ENCODE measurements around the gene TSPAN2. TPM values are rescaled to one million over a fixed set of nuclear protein-coding genes. Genes with fewer than 3 reads are reported as not detected.

The TSPAN2 gene
- total and polyA plus RNA-seq, 2 experiments from 2014 or later, result 2.8 to 4.1 TPM

- no peak for TF ChIP-seq CTCF (IDR thresholded peaks at IDR 0.05; ENCODE audit: poor library complexity)
- no peak for TF ChIP-seq EZH2phosphoT487 (IDR thresholded peaks at IDR 0.05; ENCODE audit: low read depth, severe bottlenecking, unreplicated experiment)
- no peak for TF ChIP-seq EZH2 (IDR thresholded peaks at IDR 0.05; ENCODE audit: borderline replicate concordance)
- Histone ChIP-seq H3K9me3 (ENCODE audit: low read depth) (no peaks in the 10 kb centered on the region), H4K20me1 (ENCODE audit: insufficient read depth, poor library complexity, severe bottlenecking) (no peaks in the 10 kb centered on the region), H3K36me3 (replicated peaks; ENCODE audit: insufficient read depth, low read depth) (no peaks in the 10 kb centered on the region), H3K4me3 (no peak overlapping the region), H3K4me1 (ENCODE audit: insufficient read depth) (peaks cover 6% of the 10 kb centered on the region), H3K4me2 (no peak overlapping the region), H2AFZ (no peak overlapping the region), H3K9me2 (replicated peaks; ENCODE audit: insufficient read depth) (no peaks in the 10 kb centered on the region), H3K27ac (peak overlapping the region; percentile 24), H3K27me3 (no peaks in the 10 kb centered on the region), H3K79me2 (no peaks in the 10 kb centered on the region)
- WGBS (ENCODE audit: low lambda C conversion rate, missing lambda C conversion rate), result 89% methylated on average over 5 of the region's 5 CpGs
- DNase-seq (ENCODE audit: low spot score), result peak; percentile 54
Measured at GRCh38 chr1:115107516-115108260, 18.4 kb upstream of the TSPAN2 start.

- TF ChIP-seq CTCF (IDR thresholded peaks at IDR 0.05; ENCODE audit: poor library complexity), result no peak
- TF ChIP-seq EZH2 (IDR thresholded peaks at IDR 0.05; ENCODE audit: borderline replicate concordance), result no peak
- TF ChIP-seq EZH2phosphoT487 (IDR thresholded peaks at IDR 0.05; ENCODE audit: low read depth, severe bottlenecking, unreplicated experiment), result no peak
- Histone ChIP-seq H3K27ac (no peak overlapping the region), H3K27me3 (no peaks in the 10 kb centered on the region), H3K4me2 (no peak overlapping the region), H3K4me3 (no peak overlapping the region), H3K79me2 (no peaks in the 10 kb centered on the region), H4K20me1 (ENCODE audit: insufficient read depth, poor library complexity, severe bottlenecking) (no peaks in the 10 kb centered on the region), H3K36me3 (replicated peaks; ENCODE audit: insufficient read depth, low read depth) (no peaks in the 10 kb centered on the region), H2AFZ (no peak overlapping the region), H3K4me1 (ENCODE audit: insufficient read depth) (peaks cover 6% of the 10 kb centered on the region), H3K9me3 (ENCODE audit: low read depth) (no peaks in the 10 kb centered on the region), H3K9me2 (replicated peaks; ENCODE audit: insufficient read depth) (no peaks in the 10 kb centered on the region)
- 84% methylated on average over 3 of the region's 3 CpGs for WGBS (ENCODE audit: low lambda C conversion rate, missing lambda C conversion rate)
- DNase-seq (ENCODE audit: low spot score), result no peak
Measured at GRCh38 chr1:115105831-115106230, 16.5 kb upstream of the TSPAN2 start.

GRCh38 chr1:115099693-115100050 lies 10.4 kb upstream of the TSPAN2 start:
- TF ChIP-seq EZH2phosphoT487 (IDR thresholded peaks at IDR 0.05; ENCODE audit: low read depth, severe bottlenecking, unreplicated experiment) (no peak), CTCF (IDR thresholded peaks at IDR 0.05; ENCODE audit: poor library complexity) (no peak), EZH2 (IDR thresholded peaks at IDR 0.05; ENCODE audit: borderline replicate concordance) (no peak)
- no peaks in the 10 kb centered on the region for H3K9me2 ChIP-seq (replicated peaks; ENCODE audit: insufficient read depth)
- peak overlapping the region; percentile 51 for H3K4me2 ChIP-seq
- 47% methylated on average over 1 of the region's 1 CpG for WGBS (ENCODE audit: low lambda C conversion rate, missing lambda C conversion rate)
- H3K79me2 ChIP-seq, result no peaks in the 10 kb centered on the region
- H3K27ac ChIP-seq, result no peak overlapping the region
- no peak overlapping the region for H2AFZ ChIP-seq
- H4K20me1 ChIP-seq (ENCODE audit: insufficient read depth, poor library complexity, severe bottlenecking), result no peaks in the 10 kb centered on the region
- no peak for DNase-seq (ENCODE audit: low spot score)
- no peaks in the 10 kb centered on the region for H3K4me1 ChIP-seq (ENCODE audit: insufficient read depth)
- H3K4me3 ChIP-seq, result no peak overlapping the region
- H3K9me3 ChIP-seq (ENCODE audit: low read depth), result no peaks in the 10 kb centered on the region
- H3K27me3 ChIP-seq, result no peaks in the 10 kb centered on the region
- no peaks in the 10 kb centered on the region for H3K36me3 ChIP-seq (replicated peaks; ENCODE audit: insufficient read depth, low read depth)
